Measurements from ENCODE around the gene EIF2AK2. TPM values are rescaled to one million over a fixed set of nuclear protein-coding genes. Genes with fewer than 3 reads are reported as not detected.

Gene EIF2AK2
- total and polyA plus RNA-seq, 12 donors: 5.6 to 48.5 (median 33.6) TPM

- intact Hi-C loops (cut with DNase I): no loop called here
- no peak overlapping the region for H3K4me3 ChIP-seq
- 77 to 93% (median 91%) methylated on average over 3 of the region's 3 CpGs for WGBS, 4 donors
- no peaks in the 10 kb centered on the region for H3K27me3 ChIP-seq
- no peaks in the 10 kb centered on the region for H3K9me3 ChIP-seq (replicated peaks in 1 of 3)
- H3K36me3 ChIP-seq (replicated peaks in 1 of 2): peaks cover 0 to 81% of the 10 kb centered on the region in 2 donors
- DNase-seq: no peak
- H3K27ac ChIP-seq: no peak overlapping the region
- no peaks in the 10 kb centered on the region for H3K4me1 ChIP-seq (replicated peaks in 1 of 2)
- TF ChIP-seq CTCF (IDR thresholded peaks at IDR 0.05) (no peak), POLR2A (IDR thresholded peaks at IDR 0.05) (no peak)
Measured at GRCh38 chr2:37059841-37060240, 96.9 kb downstream of the EIF2AK2 start.

- WGBS, 4 donors: 49 to 60% (median 56%) methylated on average over 5 of the region's 5 CpGs
- DNase-seq: peak in 1 of 7 donors; percentile 3
- Histone ChIP-seq H3K27me3 (no peaks in the 10 kb centered on the region), H3K4me1 (replicated peaks in 1 of 2) (peaks cover 8 to 14% of the 10 kb centered on the region in 2 donors), H3K36me3 (replicated peaks in 1 of 2) (peaks cover 0 to 49% of the 10 kb centered on the region in 2 donors), H3K27ac (peak overlapping the region in 4 of 5 donors; percentile 29 to 62 (median 48)), H3K4me3 (no peak overlapping the region), H3K9me3 (replicated peaks in 1 of 3) (no peaks in the 10 kb centered on the region)
- intact Hi-C loops (cut with DNase I): no loop called here
- TF ChIP-seq POLR2A (IDR thresholded peaks at IDR 0.05) (no peak), CTCF (IDR thresholded peaks at IDR 0.05) (no peak)
Measured at GRCh38 chr2:37052600-37053332, 104.0 kb downstream of the EIF2AK2 start.

Other genes with a start within 250 kb of the EIF2AK2 start
- 10 to 100 TPM; 12.3 to 36.9 (median 22.6) TPM for gene STRN, start 190.4 kb downstream of the EIF2AK2 start, total RNA-seq
- gene STRN, start 190.4 kb downstream of the EIF2AK2 start, polyA plus RNA-seq: 10 to 100 TPM in 1 of 3 donors, 1 to 10 TPM in 2; 2.6 to 13.4 (median 3.4) TPM
- gene HEATR5B, start 72.6 kb downstream of the EIF2AK2 start, total RNA-seq: 10 to 100 TPM; 17.5 to 34.3 (median 22.6) TPM
- 10 to 100 TPM in 2 of 3 donors, 1 to 10 TPM in 1; 7.4 to 15.4 (median 12.3) TPM for gene HEATR5B, start 72.6 kb downstream of the EIF2AK2 start, polyA plus RNA-seq
- 10 to 100 TPM in 4 of 9 donors, 1 to 10 TPM in 5; 7.6 to 18.4 (median 9.8) TPM for gene GPATCH11, start 72.5 kb downstream of the EIF2AK2 start, total RNA-seq
- 10 to 100 TPM in 1 of 3 donors, 1 to 10 TPM in 2; 5.6 to 19.0 (median 6.8) TPM for gene GPATCH11, start 72.5 kb downstream of the EIF2AK2 start, polyA plus RNA-seq
- not detected for gene SULT6B1, start 31.7 kb upstream of the EIF2AK2 start, total RNA-seq
- gene SULT6B1, start 31.7 kb upstream of the EIF2AK2 start, polyA plus RNA-seq: not detected
- gene CEBPZOS, start 39.5 kb upstream of the EIF2AK2 start, total RNA-seq: 10 to 100 TPM; 27.9 to 84.6 (median 55.1) TPM
- 100 to 1,000 TPM in 1 of 3 donors, 10 to 100 TPM in 2; 74.8 to 186 (median 90.0) TPM for gene CEBPZOS, start 39.5 kb upstream of the EIF2AK2 start, polyA plus RNA-seq
- gene CEBPZ, start 74.6 kb upstream of the EIF2AK2 start, total RNA-seq: 100 to 1,000 TPM in 1 of 9 donors, 10 to 100 TPM in 8; 27.2 to 111 (median 62.2) TPM
- 10 to 100 TPM; 75.7 to 89.8 (median 78.8) TPM for gene CEBPZ, start 74.6 kb upstream of the EIF2AK2 start, polyA plus RNA-seq
- 10 to 100 TPM; 15.4 to 35.7 (median 24.1) TPM for gene NDUFAF7, start 74.7 kb upstream of the EIF2AK2 start, total RNA-seq
- 10 to 100 TPM; 31.9 to 42.5 (median 31.9) TPM for gene NDUFAF7, start 74.7 kb upstream of the EIF2AK2 start, polyA plus RNA-seq
- gene PRKD3, start 167.9 kb upstream of the EIF2AK2 start, total RNA-seq: 100 to 1,000 TPM in 1 of 9 donors, 10 to 100 TPM in 8; 31.7 to 136 (median 54.3) TPM
- gene PRKD3, start 167.9 kb upstream of the EIF2AK2 start, polyA plus RNA-seq: 10 to 100 TPM; 10.9 to 69.1 (median 15.3) TPM
- gene QPCT, start 187.7 kb upstream of the EIF2AK2 start, total RNA-seq: 100 to 1,000 TPM in 7 of 9 donors, 10 to 100 TPM in 2; 83.1 to 554 (median 203) TPM
- gene QPCT, start 187.7 kb upstream of the EIF2AK2 start, polyA plus RNA-seq: 100 to 1,000 TPM in 2 of 3 donors, 10 to 100 TPM in 1; 30.6 to 746 (median 180) TPM

Measured in adrenal gland (tissue), 12 donors.